HG02588 (cell line): ENCODE results near the gene TPRN.

Source experiments
- ATAC-seq: cut with Tn5 transposase; IDR thresholded peaks from one replicate; pipeline ENCODE4 v1.9.1; 2021; ENCODE audit warnings: mild to moderate bottlenecking, moderate library complexity; ENCODE audit not compliant: unreplicated experiment

The TPRN gene

DNA sequence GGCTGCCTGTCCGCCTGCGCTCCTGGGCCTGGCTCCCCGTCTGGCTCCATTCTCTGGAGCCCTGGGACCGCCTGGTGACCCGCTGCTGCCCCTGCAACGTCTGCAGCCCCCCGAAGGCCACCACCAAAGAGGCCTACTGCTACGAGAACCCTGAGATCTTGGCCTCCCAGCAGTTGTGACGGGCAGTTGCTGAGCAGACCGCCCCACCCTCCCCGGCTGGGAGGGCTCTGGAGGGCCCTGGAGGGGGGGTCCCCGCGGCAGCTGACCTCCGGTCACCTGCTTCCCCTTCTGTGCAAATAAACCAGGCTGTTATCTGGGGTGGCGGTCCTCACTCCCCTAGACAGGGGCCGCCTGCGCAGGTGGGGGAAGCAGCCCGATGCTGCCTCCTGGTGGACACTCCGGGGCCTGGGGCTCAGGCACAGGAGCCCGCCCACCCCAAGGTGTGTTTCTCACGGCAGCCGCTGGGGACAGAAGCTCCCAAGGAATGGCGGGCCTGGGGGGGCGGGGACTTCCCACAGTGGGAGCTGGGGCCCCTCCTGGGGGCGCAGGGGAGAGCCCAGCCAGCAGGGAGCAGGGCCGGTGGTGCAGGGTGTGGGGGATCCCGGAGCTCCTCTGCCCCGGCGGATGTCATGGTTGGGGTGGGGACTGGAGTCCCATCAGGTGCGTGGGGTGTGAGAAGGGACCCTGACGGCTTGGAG lies 35.8 kb upstream of the TPRN start:
- ATAC-seq, result no peak

DNA sequence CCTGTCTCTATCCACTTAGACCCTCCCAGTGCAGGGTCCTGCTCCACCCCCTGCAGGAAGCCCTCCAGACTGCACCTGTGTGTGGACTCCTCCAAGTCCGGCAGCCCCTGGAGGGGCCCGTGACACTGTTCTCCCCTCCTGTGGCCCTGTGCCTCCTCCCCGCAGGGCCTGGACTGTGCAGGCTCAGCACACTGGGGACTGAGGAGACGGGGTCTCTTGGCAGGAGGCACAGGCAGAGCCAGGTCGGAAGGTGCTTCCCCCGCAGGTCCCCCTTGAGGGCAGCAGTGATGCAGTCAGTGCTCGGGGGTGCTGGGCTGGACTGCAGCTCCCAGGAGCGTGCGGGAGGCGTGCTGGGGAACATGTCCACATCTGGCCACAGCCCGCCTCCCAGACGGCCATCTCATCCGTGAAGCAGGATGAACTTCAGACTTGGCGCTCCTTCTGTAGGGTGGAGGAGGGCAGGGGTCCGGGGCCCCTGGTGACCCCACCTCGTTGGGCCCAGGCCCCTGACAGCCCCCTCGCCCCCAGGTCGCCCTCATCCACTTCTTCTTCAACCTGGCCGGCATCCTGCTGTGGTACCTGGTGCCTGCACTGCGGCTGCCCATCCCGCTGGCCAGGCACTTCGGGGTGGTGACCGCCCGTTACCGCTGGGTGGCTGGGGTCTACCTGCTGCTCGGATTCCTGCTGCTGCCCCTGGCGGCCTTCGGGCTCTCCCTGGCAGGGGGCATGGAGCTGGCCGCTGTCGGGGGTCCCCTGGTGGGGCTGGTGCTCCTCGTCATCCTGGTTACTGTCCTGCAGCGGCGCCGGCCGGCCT lies 35.1 kb upstream of the TPRN start:
- no peak for ATAC-seq

DNA sequence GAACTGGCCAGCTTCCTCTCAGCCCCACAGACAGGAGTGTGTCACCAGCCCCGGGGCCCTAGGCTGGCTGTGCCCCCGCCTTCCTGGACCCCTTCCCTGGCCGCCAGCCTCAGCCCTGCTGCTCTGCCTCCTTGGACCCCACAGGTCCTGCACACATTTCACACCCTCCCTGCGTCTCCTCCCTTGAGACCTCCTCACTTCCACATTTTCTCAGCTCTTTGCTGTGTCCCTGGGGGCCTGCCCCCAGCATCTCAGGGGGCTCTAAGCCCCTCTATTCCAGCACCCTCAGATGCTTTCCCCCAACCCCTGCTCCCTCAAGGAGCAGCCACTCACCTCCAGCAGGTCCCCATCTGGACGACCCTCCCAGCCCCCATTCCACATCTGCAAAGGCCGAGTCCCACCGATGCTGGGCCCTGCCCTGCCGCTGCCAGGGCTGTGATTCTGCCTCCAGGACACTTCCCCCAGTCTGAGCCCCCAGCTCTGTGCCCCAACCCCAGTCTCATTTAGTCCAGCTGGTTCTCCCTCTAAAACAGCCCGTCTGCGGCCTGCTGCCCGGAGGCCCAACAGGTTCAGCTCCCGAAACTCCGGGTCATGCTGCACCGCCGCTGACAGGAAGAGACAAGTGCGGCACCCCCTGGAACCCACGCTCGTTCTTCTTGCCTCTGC lies 34.4 kb upstream of the TPRN start:
- no peak for ATAC-seq

DNA sequence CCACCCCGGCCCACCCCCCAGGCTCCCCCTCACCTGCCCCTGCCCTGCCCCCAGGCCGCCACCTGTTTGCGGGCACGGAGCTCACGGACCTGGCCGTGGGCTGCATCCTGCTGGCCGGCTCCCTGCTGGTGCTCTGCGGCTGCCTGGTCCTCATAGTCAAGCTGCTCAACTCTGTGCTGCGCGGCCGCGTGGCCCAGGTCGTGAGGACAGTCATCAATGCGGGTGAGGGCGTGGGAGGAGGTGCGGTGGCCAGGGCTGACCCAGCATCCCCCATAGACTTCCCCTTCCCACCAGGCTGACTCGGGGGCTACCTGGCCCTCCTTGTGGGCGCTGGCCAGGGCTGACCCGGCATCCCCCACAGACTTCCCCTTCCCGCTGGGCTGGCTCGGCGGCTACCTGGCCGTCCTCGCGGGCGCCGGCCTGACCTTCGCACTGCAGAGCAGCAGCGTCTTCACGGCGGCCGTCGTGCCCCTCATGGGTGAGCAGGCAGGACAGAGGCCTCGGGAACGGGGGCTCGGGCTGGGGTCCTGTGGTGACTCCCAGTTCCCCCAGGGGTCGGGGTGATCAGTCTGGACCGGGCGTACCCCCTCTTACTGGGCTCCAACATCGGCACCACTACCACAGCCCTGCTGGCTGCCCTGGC lies 33.6 kb upstream of the TPRN start:
- no peak for ATAC-seq

DNA sequence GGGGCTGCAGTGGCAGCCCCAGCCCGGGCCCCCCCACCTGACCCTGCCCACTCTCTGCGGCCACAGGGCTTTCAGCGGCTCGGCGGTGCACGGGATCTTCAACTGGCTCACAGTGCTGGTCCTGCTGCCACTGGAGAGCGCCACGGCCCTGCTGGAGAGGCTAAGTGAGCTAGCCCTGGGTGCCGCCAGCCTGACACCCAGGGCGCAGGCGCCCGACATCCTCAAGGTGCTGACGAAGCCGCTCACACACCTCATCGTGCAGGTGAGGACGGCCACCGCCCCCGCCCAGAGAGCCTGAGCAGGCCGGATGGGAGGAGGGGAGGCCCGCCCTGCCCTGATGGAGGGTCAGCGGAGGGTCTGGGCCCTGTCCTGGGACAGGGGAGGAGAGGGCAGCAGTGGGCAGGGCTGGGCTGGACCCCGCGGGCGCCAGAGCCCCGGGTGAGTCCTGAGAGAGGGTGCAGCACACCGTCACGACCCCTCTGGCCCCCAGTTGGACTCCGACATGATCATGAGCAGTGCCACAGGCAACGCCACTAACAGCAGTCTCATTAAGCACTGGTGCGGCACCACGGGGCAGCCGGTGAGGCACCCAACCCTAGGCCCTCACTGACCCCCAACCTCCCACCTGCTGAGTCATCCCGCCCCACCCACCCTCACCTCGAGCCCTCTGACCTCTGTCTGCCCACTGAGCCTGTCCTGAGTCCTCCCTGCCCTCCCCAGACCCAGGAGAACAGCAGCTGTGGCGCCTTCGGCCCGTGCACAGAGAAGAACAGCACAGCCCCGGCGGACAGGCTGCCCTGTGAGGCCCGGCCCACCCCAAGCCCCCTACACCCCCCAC lies 32.8 kb upstream of the TPRN start:
- ATAC-seq, result no peak

DNA sequence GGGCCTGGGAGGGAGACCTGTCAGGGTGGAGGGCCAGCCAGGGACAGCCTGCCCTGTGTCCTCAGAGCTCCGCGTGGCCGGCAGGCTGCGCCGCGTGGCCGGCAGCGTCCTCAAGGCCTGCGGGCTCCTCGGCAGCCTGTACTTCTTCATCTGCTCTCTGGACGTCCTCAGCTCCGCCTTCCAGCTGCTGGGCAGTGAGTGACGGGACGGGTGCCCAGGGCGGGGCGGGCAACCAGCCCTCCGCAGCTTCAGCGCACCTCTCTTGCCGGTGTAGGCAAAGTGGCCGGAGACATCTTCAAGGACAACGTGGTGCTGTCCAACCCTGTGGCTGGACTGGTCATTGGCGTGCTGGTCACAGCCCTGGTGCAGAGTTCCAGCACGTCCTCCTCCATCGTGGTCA lies 32.0 kb upstream of the TPRN start:
- no peak for ATAC-seq

DNA sequence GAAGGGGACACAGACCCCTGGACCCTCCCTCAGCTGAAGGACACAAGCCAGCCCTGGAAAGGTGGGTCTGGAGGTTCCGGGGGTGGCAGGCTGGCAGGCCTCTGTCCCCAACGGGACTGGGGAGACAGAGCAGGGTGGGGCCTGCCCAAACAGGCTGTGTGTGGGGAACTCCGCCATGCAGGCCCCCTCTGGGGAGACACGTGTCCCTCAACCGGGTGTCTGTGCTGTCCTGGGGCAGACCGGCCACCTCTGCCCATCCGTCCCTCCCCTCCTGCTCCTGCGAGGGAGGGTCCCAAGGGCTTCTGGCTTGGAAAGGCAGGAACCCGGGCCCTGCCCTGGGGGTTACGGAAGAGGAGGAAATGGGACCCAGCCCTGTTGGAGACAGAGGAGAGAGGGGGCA lies 31.6 kb upstream of the TPRN start:
- no peak for ATAC-seq

DNA sequence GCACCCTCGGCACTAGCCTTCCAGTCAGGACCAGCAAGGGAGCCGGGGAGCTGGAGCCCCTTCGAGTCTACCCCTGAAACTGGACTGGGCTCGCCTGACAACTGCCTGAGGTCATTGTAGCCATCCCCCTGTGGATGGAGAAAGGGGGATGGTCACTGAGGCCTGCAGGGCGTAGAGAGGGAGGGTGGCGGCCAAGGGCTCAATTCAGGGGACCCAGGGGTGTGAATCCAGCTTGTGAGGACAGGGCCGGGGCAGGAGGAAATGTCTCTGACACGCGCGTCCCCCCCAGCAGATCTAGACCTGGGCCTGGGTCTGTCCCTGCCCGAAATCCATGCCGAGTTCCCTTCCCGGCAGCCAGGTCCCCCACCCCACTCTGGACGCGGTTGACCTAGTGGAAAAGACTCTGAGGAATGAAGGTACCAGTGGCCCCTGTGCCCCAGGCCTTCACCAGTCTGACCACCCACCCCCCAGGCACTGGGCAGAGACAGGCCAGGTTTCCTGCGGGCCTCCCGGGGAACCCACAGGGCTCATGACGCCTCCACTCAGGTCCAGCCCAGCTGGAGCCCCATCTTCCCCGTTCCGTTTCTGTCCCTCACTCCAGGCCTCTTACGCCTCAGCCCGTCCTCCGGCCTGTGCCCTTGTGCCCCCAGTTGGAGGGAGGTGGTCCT lies 31.0 kb upstream of the TPRN start:
- no peak for ATAC-seq

DNA sequence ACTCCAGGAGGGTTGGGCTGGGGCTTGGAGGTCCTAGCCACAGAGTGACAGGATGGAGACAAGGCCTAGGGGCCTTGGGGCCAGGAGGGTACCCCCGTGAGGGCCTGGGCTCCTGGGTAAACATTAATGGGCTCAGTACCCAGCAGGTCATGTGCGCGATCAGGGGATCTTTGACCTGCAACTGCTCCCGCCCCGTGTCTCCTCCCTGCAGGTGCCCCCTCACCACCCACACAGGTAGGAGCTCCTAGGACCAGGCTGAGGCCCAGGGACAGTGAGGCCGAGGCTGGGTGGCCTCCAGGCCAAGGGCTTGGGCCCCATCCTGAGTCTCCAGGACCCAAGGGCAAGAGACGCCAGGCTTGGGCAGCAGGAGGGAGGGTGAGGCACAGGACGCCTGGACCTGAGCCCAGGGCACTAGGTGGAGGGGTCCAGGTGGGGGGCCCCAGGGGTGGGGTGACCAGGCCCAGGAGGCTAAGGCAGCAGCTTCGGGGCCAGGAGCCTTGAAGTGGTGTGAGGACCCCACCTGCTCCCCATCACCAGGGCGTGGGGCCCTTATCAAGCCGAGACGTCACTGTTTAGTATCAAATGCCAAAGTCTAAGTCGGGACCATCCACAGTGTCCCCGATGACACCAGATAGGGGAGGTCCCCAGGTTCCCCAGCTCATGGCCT lies 30.3 kb upstream of the TPRN start, which contains the start of gene SLC34A3:
Gene SLC34A3 (plus strand): TSS at position 197 of the 667 bp plus-strand sequence. CDS start 802 bp downstream, outside the sequence.
- ATAC-seq, result no peak

DNA sequence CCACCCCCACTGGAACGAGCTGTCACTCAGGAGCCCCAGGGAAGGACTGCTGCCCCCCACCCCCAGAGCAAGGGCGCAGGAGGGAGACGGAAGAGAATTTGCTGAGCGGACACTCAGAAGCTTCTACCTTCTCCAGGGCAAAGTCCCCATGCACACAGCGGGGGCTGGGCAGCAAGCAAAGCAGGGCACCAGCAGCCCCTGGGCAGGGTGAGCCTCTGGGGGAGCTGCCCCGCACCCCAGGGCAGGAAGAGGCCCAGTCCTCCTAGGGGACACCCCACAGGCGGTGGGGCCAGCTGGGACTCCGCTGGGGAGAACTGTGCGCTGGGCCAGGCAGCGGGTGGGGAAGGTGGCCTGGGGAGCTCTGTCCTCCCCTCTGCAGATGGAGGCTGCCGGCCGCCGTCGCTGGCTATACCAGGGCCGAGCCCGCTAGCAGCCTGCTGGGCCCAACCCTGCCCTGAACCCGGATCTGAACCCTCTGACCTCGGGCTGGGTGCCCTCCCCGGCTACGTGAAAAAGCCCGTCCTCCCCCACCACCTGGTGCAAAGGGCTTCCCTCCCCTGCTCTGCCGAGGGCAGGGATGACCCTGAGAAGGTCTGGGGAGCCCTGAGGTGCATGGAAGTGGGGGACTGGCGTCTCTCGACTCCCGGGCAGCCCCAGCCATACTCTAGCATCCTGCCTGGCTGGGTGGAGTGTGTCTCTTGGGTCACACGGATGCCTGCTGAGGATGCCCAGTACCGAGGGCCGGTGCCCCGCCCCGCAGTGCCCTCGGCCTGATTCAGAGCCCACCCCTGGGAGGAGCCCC lies 29.6 kb upstream of the TPRN start:
- no peak for ATAC-seq

DNA sequence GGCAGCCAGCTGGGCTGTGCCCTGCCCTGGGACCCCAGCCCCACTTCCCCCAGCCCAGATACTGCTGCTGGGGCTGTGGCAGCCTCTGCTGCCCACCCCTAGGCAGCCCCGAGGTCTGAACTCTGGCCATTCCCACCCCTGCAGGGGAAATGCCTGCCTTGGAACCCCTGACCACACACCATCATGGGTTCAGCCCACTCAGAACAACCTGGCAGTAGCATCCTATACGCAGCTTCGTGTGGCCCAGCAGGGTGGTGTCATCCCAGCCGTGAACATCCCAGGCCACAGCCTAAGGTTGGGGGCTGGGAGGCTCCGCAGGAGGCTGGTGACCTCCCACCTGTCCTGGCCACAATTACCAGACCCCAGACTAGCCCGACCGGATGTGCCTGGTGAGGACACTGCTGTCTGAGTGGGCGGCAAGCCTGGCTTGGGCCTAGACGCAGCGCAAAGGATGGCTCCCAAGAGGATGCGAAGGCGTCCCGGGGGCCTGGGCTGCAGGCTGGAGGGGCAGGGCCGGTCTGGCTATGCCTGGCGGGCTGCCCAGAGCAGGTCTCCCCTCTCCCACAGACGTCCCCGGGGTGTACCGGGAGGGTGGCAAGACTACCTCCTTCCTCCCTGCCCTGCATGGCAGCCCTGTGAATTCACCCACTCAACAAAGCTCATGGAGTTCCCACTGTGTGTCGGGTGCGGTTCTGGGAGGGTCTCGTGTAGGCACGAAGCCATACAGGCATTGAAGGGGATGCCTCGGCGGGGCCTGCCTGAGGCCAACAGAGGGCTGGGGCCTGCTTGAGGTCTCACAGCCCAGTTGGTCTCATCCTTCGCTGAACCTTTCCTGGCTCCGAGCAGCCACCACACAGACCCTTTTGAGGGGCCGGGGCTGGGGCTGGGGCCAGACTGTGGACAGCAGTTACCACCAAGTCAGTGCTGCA lies 28.7 kb upstream of the TPRN start:
- ATAC-seq, result no peak

DNA sequence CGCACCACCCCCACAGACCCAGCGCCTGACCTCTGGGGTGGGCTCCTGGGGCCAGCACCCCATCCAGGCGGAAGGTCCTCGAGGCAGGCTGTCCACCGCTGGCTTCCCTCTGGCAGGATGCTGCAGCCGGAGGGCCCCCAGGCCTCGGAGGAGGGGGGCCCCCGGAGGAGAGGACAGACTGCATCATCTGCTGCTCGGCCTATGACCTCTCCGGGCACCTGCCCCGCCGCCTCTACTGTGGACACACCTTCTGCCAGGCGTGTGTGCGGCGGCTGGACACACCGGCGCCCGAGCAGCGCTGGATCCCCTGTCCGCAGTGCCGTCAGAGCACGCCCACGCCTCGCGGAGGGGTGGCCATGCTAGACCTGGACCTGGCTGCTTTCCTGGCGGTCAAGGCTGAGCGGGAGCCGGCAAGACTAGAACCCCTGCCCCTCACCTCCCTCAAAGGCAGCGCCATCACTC lies 28.0 kb upstream of the TPRN start:
- ATAC-seq, result no peak

DNA sequence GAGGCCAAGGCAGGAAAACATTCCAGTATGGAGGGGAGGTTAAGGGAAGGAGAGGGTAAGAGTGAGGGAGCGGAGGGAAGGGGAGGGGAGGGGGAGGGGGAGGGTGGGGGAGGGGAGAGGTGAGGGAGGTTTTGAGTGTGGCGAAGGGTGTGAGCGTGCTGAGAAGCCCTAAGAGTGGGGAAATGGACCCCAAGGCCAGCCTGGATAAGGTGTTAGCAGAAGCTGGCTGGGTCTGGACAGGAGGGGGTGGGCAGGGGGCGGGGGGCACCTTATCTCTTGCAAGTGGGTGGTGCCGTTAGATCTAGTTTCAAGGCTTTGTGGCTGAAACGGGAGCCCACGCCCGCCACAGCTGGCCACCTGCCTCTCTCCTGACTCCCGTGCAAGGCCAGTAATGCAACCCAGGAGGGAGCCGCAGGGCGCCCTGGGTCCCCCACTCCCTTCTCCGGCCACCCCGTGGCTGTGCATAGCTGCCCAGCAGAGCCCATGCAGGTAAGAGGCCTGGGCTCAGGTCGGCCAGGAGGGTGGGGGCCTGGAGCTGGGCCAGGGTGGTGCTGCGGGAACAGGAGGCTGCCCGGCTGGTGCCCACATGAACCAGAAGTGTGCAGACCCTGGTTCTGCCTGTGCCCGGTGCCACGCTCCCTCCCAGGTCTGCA lies 27.4 kb upstream of the TPRN start:
- no peak for ATAC-seq

DNA sequence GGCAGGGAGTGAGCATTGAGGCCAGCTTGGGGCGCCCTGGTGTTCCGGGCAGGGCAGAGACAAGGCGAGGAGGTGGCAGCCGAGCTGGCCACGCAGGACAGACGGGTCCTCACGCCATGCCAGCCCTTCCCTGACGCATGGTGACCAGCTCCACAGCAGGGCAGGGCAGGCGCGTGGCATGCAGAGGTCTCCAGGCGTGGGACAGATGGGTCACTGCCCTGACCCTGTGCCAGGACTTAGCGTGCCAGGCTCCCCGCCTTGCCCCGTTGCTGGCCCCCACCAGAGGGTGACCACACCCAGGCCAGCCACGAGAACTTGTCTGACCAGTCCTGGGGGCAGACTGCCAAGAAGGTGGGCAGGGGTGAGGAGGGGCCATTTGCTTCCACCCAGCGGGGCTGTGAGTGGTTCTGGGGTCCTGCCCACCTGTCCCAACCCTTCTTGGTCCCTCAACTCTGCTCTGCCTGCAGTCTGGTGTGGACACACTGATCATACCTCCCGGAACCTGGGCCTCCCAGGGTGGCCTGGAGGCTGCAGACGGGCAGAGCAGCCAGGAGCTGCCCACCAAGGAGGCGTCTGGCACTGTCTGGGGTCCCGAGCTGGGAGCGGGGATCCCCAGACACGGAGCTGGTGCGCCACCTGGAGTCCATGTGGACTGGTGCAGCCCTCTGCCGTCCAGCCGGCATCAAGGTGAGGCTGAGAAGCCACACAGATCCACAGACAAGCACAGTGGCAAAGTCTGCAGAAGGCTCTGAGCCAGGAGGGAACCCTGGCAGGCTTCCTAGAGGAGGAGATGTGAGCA lies 26.7 kb upstream of the TPRN start, which contains the start of gene RNF224:
Gene RNF224 (plus strand): TSS at position 449 of the 799 bp plus-strand sequence. CDS start 834 bp downstream, outside the sequence.
- ATAC-seq, result no peak

DNA sequence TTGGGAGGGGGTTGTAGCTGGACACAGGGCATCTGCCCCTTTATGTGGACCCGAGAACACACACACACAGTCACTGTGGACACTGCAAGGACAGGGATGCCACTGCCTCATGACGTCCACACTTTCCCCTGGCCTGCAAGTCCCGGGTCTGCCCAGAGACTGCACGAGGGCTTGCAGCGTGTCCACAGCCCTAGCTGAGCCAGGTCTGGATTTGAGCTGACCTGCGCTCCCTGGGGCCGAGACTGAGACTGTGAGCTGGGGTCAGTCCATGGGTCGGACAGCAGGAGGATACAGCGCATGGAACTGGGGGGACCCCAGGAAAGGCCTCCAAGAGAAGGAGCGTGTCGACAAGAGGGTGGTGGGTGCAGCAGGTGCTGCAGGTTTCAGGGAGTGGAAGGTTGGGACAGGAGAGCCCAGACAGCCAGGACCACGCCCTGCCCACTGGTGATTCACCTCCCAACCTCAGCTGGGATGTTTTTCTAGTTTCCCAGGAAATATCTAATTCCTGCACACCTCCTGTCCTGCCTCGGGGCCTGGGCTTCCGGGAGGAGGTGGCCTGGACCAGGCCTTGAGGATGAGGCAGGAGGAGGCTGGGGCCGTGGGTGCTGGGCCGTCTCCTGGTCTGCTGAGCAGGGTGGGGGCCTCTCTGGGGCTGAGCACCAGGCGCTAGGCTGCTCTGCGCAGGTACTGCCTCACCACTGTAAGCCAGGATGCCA lies 26.0 kb upstream of the TPRN start:
- ATAC-seq, result no peak
